ENCODE results near the gene PRDM15. TPM values are rescaled to one million over a fixed set of nuclear protein-coding genes. Genes with fewer than 3 reads are reported as not detected.

Gene PRDM15
- polyA plus RNA-seq, 1 donor = 3.8 TPM

DNA sequence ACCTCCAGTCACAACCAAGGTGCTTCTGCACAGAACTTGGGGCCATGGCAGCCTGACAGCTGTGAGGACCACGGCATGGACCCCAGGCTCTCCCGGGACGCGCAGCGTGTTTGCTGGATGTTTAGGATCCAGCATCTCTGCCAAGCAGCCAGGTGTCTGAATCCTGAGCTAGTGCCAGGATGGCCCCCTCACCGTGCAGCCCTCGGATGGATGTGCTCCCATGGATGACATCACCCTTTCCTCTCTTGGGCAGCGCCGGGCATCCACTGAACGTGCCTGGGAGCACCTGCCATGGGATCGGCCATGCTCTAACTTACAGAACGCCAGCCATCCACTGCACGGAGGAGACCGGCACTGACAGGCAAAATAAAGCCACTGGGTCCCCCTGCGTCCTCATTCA lies 53.9 kb downstream of the PRDM15 start:
- no peak for DNase-seq (ENCODE audit: low read depth)

DNA sequence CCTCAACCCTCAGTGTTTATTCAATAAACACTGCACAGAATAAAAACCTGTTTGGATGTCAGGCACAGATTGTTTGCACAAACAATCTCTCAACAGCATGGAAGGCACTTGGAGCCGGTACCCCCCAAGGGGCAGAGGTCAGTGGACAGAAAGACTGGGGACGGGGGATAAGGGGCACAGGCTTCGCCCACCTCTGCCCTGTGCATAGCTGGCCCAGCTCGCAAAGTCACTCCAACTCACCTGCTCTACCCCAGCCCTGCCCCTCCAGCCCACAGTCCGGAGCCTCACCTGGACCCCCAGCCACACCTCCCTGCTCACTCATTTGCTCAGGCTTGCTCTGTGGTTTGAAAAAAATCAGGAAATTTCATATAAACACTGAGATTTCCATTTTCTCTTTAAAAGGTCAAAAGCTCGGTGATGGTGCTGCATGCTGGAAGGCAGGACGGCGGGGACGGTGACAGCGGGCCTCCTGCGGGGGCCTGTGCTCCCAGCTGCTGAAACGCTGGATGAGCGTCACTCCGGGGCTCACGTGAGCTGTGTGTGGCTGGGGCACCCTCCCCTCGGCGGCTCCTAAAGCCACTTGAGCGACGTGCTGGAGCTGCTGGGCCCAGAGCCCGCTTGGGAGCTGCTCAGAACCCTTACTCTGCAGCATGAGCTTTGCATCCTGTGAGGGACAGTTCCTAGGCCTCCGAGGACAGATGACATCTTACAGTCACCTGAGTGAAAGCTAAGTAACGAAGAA lies 54.5 kb downstream of the PRDM15 start:
- no peak for DNase-seq (ENCODE audit: low read depth)

DNA sequence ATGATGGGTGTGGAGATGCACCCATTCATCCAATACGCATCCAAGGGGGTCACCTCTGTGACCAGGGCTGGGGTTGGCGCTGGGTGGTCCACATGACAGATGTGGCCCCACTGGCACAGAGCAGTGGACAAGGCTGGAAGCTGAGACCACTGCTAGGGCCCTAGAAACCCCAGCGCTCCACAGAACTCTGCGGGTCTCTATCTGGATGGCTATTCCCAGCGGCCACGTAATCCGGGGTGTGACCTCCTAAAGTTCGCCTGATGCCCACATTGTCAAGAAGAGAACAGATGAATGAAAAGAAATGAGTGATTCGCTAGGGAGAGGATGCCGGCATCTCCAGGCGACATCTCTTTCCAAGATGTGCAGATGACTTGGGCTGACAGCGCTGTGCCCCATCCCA lies 55.2 kb downstream of the PRDM15 start:
- DNase-seq (ENCODE audit: low read depth) = no peak

DNA sequence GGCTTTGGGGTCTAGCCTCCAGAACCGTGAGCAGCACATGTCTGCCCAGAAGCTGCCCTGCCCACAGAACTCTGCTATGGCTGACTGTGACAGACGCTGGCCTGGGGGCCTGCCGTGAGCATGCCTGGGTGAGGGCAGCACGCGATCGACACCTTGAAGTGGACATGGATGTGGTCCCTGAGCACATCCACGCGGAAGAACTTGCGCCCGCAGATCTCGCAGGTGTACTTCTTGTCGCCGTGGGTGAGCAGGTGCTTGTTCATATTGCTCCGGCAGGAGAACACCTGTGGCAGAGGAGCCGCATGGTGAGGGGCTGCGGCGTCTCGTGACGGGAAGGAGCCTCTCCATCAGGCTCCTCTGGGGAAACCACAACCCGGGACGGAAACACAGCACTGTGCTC lies 56.0 kb downstream of the PRDM15 start:
- DNase-seq (ENCODE audit: low read depth) = no peak

GRCh38 chr21:41821756-41822431 lies 57.2 kb downstream of the PRDM15 start:
- no peak for DNase-seq (ENCODE audit: low read depth)

- no peak for DNase-seq (ENCODE audit: low read depth)
These were observed 57.9 kb downstream of the PRDM15 start for GRCh38 chr21:41821081-41821755.

GRCh38 chr21:41820384-41821080 lies 58.6 kb downstream of the PRDM15 start:
- DNase-seq (ENCODE audit: low read depth) = no peak

DNA sequence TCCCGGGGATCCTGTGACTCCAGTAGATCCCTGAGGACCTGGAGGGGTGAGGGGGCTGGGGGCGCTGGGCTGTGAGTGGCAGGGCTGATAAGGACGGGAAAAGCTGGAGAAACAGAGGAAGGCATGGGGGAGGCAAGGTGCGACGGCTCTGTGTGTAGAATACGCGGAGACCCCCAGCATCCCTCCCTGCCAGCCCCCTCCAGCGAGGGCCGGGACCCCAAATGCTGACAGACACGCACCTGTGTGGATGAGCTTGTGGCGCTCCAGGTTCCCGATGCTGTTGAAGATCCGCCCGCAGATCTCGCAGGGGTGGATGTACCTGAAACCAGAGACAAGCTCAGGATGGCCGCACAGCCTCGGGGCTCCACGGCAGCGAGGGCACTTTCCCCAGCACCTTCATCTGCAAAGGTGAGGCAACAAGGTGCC lies 59.3 kb downstream of the PRDM15 start:
- no peak for DNase-seq (ENCODE audit: low read depth)

DNA sequence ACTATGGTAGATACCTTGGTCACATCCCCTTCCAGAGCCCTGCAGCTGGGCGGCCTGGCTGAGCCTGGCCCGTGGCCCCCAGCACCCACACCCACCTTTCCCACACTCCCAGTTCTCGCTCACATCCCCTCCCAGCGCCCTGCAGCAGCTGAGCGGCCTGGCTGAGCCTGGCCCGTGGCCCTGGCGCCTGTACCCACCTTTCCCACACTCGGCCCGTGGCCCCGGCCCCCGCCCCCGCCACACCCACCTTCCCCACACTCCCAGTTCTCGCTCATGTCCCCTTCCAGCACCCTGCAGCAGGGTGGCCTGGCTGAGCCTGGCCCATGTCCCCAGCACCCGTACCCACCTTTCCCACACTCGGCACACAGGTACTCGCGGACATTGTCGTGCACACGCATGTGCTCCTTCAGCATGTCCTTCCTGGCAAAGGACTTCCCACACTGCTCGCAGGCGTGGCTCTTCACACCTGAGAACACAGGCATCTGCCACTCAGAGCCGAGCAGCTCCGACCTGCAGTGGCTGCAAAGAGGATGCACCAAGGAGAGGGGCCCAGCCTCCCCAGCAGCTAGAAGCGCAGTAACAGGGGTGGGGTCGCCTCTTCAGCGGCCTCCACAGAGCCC lies 59.8 kb downstream of the PRDM15 start:
- no peak for DNase-seq (ENCODE audit: low read depth)

- no peak for DNase-seq (ENCODE audit: low read depth)
These were observed 61.0 kb downstream of the PRDM15 start for GRCh38 chr21:41817877-41818855.

DNA sequence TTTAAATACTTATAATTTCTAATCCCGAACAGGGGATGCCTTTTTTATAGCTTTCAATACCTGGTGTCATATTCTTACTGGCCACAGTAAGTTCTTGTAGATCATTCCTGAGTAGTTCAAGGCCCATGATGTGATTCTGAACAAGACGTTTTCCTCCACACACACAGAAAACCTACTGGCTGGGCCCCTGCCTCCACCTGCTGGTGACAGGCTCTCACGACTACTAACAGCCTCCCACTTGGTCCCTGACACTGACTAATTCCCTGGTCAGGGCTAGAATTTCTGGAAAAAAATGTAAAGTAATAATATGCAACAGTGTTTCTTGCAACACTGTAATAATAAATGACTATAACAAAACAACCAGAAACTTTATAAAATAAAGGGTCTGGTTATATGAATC lies 61.9 kb downstream of the PRDM15 start:
- peak; percentile 26 for DNase-seq (ENCODE audit: low read depth)

DNA sequence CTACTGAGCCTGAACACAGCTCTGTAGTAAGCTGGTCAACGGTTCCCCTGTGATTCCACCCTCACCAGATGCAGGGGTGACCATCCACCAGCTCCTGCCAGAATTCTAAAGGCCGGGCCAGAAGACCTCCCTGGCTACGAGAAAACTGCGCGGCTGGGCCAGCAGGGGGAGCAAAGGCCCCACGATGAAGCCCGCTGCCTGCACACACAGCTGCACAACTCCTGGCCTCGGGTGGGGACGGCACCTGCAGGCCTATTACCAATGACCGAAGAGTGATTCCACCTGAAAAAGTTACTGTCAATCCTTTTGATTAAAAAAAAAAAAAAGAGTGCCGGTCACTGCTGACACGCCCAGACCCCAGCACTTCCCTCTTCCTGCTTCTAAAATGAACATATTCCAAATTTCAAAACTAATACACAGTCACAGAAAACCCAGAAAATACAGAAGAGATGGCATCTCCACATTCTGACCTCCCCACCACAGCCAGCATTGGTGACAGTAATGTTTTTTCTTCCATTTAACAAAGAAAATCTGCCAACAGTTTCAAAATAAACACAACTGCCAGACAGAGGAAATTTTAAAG lies 62.5 kb downstream of the PRDM15 start:
- no peak for DNase-seq (ENCODE audit: low read depth)

DNA sequence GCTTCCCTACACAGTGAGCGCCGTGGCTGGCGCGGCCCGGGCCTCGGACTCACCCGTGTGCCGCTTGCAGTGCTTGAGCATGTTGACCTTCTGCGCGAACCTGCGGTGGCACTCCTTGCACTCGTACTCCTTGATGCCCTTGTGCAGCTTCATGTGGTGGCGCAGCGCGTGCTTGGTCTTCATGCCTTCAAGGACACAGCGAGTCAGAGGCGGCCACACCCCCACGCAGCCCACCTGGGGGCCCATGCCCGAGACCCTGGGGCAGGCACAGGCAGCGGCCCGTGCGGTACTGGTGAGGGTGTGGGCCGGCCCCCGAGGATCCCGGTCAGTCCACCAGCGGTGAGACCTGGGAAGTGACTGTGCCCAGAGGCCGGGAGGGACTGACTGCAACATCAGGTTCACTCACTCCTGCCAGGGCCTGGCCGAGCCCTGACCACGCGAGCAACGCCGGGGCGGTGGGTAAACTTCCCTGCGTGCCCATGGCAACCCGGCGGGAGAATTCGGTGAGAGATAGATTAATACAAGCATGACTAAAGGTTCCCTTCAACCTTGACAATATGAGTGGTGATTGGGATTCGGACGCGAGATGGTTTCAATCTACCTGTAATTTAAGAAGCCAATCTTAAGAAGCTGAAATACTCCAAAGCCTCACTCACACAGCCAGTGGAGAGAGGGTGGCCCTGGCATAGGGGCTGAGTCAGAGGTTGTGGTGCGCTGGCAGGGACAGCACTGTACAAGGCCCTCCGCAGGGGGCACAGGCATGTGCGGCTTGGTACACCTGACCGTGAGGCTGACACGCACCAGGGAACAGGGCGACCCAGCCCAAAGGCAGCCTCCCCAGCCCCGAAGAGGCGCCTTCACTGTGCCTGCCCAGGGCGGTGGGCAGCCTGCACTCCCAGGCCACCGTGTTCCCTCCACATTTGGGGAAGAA lies 63.2 kb downstream of the PRDM15 start:
- no peak for DNase-seq (ENCODE audit: low read depth)

DNA sequence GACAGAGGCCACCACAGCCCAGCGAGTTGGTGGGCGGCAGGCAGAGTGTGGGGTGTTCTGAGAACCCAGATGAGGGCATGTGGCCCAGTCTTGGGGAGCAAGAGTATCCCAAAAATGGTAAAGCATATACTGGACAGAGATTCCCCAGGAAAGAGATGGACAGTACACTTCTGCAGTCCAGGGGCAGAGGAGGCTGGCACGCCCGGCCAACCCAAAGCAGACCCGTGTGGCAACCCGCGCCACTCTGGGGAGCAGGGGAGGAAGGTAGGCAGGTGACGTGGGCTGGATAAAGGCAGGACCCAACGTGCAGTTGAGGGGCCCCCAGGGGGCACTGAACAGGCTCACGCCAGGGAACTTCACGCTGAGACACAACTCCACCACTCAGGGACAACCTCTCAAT lies 65.9 kb downstream of the PRDM15 start:
- no peak for DNase-seq (ENCODE audit: low read depth)

- DNase-seq (ENCODE audit: low read depth) = no peak
These were observed 66.5 kb downstream of the PRDM15 start for GRCh38 chr21:41812679-41813078.

DNA sequence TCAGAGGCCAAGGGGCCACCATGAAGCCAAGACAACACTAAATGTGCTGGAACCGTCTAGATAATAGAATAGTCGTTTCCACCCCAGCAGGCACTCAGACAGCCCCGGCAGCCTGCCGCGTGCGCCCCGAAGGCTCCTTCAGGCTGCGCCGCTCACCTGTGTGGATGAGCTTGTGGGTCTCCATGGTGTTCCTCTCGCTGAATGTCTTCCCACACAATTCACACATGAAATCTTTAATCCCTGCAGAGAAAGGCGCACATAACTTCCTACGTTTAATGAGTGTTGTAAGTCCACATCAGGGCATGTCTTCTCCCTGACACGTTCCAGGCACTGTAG lies 68.6 kb downstream of the PRDM15 start:
- no peak for DNase-seq (ENCODE audit: low read depth)

- DNase-seq (ENCODE audit: low read depth) = no peak
These were observed 69.1 kb downstream of the PRDM15 start for GRCh38 chr21:41809891-41810596.

DNA sequence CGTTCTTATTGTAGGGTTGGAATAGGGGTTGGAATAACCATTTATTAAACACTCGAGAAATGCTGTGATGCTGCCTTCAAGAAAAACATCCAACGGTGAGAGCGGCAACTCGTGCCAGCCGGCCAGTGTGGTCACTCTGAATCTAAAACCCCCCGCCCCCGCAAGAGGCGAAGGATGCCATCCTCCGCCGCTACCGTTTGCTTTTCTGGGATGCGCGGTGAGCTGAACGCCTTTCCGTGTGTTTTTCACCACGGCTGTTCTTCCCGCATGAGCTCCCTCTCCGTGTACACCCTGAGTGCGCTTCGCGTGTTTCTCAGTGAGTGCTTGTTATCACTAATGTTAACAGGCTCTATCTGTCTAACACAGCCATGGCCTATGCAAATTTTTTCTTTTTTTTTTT lies 70.3 kb downstream of the PRDM15 start:
- DNase-seq (ENCODE audit: low read depth) = no peak

DNA sequence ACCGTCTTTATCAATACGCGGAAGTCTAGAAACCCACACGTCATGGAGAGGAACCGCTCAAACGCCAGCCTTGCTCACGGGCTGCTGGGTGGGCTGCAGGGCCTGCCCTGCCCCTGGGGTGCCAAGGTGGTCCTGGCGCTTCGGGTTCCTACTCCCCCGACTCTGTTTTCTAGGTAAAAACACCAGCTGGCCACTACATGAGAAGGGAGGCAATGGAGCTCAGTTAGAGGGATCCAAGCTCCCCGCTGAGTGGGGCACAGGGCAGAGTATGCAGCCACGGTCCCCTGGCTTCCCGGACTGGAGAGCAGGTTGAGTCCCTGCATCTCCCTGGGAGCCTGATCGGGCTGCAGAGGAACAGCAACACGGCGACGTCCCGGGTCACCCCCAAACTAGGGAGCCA lies 71.0 kb downstream of the PRDM15 start:
- no peak for DNase-seq (ENCODE audit: low read depth)
